Measurements from ENCODE around the gene TUBGCP6.
A peak's percentile ranks its signal among the peaks of the same experiment; 100 is the strongest.

TUBGCP6 gene

GRCh38 chr22:50244420-50245213 is at the start of gene TUBGCP6:
Gene TUBGCP6, minus strand, starts transcription at chr22:50245023. Its CDS starts 564 bp downstream, at chr22:50244459.
- DNase-seq (ENCODE audit: low spot score): peak; percentile 95

GRCh38 chr22:50294319-50294656 is 49.5 kb upstream of the TUBGCP6 start:
- no peak for DNase-seq (ENCODE audit: low spot score)

GRCh38 chr22:50293441-50294318 is 48.9 kb upstream of the TUBGCP6 start:
- peak; percentile 52 for DNase-seq (ENCODE audit: low spot score)

GRCh38 chr22:50292643-50293440 is 48.0 kb upstream of the TUBGCP6 start:
- DNase-seq (ENCODE audit: low spot score): no peak

- no peak for DNase-seq (ENCODE audit: low spot score)
These were observed 45.3 kb upstream of the TUBGCP6 start for GRCh38 chr22:50289942-50290630.

GRCh38 chr22:50289151-50289941 is 44.5 kb upstream of the TUBGCP6 start:
- DNase-seq (ENCODE audit: low spot score): no peak

- no peak for DNase-seq (ENCODE audit: low spot score)
These were observed 42.9 kb upstream of the TUBGCP6 start for GRCh38 chr22:50287731-50288130.

- DNase-seq (ENCODE audit: low spot score): no peak
These were observed 42.0 kb upstream of the TUBGCP6 start for GRCh38 chr22:50286701-50287318.

GRCh38 chr22:50286275-50286674 is 41.5 kb upstream of the TUBGCP6 start:
- no peak for DNase-seq (ENCODE audit: low spot score)

- no peak for DNase-seq (ENCODE audit: low spot score)
These were observed 40.9 kb upstream of the TUBGCP6 start for GRCh38 chr22:50285568-50286229.

GRCh38 chr22:50284479-50284878 is 39.7 kb upstream of the TUBGCP6 start:
- DNase-seq (ENCODE audit: low spot score): no peak

- DNase-seq (ENCODE audit: low spot score): no peak
These were observed 39.0 kb upstream of the TUBGCP6 start for GRCh38 chr22:50283821-50284220.

GRCh38 chr22:50282361-50283155 is 37.7 kb upstream of the TUBGCP6 start:
- DNase-seq (ENCODE audit: low spot score): peak; percentile 74

GRCh38 chr22:50281957-50282356 is 37.1 kb upstream of the TUBGCP6 start:
- no peak for DNase-seq (ENCODE audit: low spot score)

GRCh38 chr22:50281384-50281760 is 36.5 kb upstream of the TUBGCP6 start:
- no peak for DNase-seq (ENCODE audit: low spot score)

- DNase-seq (ENCODE audit: low spot score): no peak
These were observed 36.0 kb upstream of the TUBGCP6 start for GRCh38 chr22:50280708-50281383.

- no peak for DNase-seq (ENCODE audit: low spot score)
These were observed 35.3 kb upstream of the TUBGCP6 start for GRCh38 chr22:50280022-50280707.
